NK-92 (cell line): Measurements from ENCODE around the gene SUPT3H.
"Not testable (repeated sequence)": the region's sequence is repeated elsewhere in the genome, so short reads cannot be mapped to it uniquely, and the experiment has no call there.

Experiments
- DNase-seq: peaks from one replicate; lab custom pipeline; 2025; ENCODE audit not compliant: unreplicated experiment; lab: John Stamatoyannopoulos, UW

Gene SUPT3H

DNA sequence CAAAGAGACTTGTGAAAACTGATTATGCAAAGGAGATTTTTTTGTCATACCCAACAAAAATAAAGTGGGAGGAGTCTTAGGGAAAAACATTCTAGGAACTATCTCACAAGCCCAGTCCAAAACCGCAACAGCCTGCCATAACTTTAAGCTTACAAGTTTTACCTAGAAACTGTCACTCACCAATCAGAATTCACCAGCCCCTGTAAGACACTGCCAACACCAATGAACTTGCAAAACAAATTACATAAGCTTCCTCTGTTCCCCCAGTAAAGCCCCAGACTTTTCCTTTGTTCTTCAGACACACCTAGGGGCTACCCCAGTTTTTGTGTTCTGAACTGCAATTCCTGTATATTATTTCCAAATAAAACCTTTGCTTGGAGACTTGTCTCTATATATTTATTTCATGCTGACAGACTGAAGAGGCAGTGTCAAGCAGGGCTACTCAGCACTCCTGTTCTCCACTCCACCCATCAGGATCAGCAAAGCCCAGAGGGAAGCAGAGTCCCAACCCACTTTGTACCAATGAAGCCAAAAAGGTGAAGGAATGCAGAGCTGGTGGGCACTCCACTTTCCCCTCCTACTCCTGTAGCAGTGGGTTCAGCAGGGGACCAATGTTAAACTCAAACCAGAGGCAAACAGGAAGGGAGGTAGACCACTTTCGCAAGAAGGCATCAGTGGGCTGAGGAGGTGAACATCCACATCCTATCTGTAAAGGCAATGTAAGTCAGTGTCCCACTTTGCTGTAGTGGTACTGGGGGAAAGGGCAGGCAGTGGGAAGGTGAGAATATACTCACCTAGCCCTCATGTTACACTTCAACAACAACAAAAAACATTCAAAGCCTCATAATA is 192.1 kb downstream of the SUPT3H start:
- no peak for DNase-seq

DNA sequence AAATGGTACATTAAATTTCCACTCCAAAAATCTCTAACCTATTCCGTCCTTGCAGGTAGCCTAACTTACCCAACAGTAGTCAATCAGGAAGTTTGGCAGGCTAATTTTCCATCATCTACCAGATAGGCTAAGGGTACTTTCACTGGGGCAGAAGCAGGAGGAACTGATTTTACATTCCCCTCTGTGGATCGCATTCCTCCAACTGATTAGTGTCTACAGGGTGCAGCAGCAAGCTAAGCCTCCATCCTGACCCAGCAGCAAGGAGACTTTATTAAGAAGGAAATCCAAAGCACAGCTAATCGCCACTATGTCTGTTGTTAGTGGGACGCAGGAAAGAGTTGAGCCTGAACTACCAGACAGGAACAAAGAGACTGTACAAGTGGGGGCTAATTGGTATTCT is 192.8 kb downstream of the SUPT3H start:
- DNase-seq: no peak

DNA sequence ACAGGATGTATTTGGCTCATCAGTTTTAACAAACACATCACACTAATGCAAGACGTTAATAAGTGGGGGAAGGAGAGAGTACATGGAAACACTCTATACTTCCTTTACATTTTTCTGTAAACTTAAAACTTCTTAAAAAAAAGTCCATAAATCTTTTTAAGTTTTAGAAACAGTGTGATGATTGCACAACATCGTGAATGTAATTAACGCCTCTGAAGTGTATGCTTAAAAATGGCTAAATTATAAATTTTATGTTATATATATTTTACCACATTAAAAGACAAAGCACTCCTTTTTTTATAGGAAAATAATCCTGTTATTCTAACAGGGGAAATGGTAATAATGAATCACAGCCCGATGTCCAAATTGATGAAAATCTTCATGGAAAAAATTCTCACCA is 193.7 kb downstream of the SUPT3H start:
- DNase-seq: no peak

DNA sequence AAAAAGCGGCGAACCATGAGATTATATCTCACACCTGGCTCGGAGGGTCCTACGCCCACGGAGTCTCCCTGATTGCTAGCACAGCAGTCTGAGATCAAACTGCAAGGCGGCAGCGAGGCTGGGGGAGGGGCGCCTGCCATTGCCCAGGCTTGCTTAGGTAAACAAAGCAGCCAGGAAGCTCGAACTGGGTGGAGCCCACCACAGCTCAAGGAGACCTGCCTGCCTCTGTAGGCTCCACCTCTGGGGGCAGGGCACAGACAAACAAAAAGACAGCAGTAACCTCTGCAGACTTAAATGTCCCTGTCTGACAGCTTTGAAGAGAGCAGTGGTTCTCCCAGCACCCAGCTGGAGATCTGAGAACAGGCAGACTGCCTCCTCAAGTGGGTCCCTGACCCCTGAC is 201.4 kb downstream of the SUPT3H start:
- DNase-seq: not testable (repeated sequence)

GRCh38 chr6:45175272-45175671 is 202.5 kb downstream of the SUPT3H start:
- no peak for DNase-seq

DNA sequence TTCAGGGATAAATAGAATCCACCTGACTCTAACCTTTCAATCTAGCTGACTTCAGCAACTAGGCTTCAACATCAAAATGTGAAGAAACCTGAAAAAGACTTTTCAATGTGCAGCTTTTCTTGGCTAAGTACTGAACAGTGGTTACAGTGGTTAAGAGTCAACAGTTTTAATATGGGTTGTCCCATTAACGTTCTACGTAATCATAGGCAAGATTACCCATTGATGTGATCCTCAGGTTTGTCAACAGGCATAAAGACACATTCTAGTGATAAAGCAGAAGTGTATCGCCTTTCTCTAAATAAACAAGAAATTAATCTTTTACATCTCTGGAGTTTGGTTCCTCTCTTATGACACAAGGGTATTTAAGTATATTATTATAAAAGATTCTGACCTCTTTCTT is 203.7 kb downstream of the SUPT3H start:
- no peak for DNase-seq

DNA sequence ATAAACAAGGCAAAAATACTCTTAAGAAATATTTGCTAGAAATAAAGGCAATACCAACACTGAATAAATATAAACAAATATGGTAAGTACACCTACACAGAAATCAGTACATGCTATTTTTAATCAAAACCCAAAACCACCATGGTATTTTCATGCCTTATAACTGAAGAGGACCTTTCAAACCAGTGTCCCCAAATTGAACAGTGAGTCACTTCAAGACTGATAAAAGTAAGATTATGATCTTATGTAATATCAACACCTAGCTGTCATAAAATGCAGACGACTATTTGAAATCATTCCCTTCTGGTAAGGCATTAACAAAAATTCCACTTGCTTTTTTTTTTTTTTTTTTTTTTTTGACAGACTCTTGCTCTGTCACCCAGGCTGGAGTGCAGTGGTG is 206.4 kb downstream of the SUPT3H start:
- DNase-seq: no peak

DNA sequence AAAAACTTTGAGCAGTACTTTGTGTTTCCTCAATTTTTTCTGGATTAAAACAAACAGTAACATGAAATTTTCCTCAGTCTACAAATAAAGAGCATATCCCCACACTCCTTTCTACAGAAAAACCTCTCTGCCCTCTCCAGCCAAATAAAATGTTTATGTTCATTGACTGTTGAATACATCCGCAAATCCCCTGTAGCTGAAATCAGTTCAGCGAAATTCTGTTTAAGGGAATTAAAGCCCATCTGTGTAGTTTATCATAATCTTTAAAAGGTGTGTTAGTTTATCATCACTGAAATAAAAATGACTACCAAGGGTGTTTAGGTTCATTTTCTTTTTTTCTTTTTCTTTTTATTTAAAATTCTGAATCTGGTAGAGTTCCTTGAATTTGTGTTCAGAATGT is 207.4 kb downstream of the SUPT3H start:
- DNase-seq: no peak

- no peak for DNase-seq
Observed at GRCh38 chr6:45169815-45170214, 207.9 kb downstream of the SUPT3H start.

DNA sequence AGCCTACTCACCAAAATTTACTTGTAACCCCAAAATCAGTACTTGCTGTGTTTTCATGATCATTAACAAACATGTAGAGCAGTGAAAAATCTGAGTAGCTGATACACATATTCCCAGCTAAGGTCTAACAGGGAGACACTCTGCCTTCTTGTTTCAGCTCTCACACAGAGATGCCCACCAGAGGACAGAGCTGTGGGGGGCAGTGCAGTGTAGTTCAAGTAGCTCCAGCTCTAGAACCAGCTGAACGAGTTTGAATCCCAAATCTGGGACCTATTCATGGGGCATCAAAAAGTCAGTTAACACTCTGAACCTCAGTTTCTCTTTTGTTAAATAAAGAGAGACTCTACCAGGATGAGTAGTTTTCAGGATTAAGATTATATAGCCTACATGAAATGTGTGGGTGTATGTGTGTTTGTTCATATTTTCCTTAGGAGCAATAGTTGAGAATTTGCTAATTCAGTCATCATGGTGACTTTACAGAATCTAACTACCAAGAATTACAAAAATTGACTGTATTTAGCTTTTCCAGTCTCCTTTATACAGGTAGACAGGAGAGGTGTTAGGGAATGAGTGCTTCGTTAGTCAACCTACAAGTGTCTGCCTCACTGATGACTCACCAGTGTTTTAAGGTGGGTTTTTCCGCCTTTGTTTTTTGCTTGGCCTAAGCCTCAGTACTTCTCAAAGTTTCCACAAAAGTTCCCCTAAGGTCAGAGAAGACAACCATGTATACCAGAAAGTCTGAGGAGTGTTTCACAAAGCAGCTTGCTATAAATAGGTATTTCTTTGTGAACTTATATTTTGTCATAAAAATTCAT is 213.6 kb downstream of the SUPT3H start:
- no peak for DNase-seq

DNA sequence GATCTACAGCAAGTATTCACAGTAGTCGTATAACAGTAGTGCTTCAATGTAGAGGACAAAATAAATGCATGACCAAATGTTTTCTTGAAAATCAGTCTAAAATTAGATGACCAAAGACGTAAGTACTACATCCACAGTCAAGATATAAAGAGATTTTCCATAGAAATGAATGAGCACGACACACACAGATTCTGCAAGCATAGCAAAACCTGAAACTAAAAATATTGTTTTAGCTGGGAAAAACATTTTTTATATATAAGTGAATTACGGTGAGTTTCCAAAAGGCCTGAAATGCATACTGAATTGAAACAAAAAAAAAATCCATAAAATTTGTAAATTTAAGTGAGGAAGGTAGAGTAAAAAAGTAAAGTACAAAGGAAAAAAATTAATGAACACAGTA is 217.4 kb downstream of the SUPT3H start:
- DNase-seq: no peak

DNA sequence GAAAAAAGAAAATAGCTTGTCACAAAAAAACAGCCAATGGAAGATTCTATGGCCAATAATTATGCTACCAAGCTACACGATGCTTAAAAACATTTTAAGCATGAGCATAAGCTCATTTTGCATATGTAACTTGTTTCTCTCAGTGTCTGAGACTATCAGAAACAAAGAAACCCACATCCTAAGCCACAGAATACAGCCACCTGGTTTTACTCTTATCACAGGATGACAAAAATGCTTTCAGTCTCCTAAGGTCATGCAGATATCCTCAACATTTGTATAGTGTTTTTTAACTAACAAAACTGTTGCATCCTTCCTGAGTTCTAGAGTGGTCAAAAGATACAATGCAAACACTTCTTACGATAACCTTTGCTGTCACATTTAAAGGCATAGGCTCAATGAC is 221.7 kb downstream of the SUPT3H start:
- no peak for DNase-seq

DNA sequence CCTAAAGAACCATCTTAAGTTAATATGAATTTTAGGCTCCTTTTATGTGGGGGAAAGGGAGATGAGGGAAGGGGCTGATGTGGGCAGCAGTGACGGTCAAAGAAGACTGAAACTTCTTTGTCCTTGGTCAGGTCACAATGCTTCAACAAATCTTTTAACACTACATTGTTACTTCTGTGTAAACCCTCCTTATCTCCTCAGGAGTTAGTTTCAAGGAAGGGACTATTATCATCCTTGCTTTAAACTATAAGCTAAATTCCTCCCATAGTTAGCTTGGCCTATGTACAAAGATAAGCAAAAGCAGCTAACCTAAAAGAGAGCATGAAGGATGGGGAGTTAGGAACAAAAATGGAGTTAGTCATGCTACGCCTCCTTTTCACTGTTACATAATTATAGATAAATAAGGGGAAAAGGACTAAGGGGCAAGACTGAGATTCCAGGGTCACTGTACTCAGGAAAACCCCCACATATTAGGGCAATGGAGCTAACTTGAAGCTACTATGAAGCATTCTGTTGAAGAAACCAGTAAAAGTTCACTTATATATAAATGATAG is 222.3 kb downstream of the SUPT3H start:
- no peak for DNase-seq

GRCh38 chr6:45154679-45155078 is 223.1 kb downstream of the SUPT3H start:
- DNase-seq: no peak

- no peak for DNase-seq
Observed at GRCh38 chr6:45148711-45149341, 228.9 kb downstream of the SUPT3H start.

DNA sequence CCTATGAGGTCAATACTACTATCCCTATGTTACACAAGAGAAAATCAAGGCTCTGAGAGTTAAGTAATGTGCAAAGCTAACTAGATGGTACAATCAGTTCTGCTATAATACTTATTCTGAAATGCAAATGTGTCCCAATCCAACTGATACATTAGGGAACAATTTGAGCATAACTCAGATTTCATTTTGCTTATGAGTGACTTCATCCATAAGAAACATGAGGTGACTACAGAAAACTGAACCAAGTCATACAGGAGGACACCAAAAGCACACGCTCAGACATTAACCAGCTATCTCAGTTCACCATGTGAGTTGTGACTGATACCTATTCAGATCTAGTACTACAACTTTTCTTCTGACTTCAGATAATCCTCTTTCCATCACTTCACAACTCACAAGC is 229.5 kb downstream of the SUPT3H start:
- no peak for DNase-seq

DNA sequence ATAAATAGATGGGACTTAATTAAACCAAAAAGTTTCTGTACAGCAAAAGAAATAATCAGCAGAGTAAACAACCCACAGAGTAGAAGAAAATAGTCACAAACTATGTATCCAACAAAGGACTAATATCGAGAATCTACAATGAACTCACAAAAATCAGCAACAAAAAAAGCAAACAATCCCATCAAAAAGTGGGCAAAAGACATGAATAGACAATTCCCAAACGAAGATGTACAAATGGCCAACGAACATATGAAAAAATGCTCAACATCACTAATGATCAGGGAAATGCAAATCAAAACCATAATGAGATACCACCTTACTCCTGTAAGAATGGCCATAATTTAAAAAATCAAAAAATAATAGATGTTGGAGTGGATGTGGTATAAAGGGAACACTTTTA is 232.1 kb downstream of the SUPT3H start:
- not testable (repeated sequence) for DNase-seq

DNA sequence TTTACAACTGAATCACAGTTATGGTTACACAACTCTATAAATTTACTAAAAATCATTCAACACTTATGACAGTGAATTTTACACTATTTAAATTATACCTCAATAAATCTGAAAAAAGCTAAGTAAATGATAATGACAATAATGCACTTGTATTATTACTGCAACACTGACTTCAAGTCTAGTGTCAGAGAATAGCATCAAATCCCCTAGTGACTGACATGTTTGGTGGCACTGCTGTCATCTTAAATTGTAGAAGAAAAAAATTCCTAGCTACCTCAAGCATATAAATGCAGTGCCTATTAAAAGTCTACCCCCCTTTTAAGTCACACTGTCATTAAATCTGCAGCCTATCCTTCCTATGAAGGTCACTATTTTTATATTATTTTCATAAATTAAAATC is 239.0 kb downstream of the SUPT3H start:
- no peak for DNase-seq

GRCh38 chr6:45136495-45136894 is 241.2 kb downstream of the SUPT3H start:
- no peak for DNase-seq

DNA sequence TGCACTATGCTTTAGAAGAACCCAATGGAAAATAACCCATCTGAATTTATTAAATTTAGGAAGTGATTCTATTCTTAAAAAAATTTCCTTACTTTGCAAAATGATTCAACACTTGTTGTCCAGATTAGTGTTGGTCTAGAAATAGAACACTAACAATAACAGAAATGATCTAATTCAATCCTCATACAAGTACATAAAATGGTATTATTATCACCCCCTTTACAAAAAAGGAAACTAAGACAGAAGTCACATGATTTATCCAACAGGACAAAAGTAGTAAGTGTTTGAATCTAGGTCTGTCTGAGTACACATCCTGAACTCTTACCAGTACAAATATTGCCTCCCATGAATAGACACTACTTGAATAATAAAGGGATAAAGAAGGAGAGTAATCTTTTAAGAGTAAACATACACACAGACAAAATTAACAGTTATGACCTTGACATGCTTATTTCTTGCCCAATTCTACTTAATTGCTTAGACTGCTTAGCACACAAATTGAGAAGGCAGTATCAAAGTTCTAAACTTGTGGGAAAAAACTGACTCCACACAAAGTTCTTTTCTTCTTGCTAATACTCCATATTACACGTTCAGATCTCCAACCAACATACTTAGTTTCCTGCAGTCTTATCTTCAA is 245.0 kb downstream of the SUPT3H start:
- no peak for DNase-seq

DNA sequence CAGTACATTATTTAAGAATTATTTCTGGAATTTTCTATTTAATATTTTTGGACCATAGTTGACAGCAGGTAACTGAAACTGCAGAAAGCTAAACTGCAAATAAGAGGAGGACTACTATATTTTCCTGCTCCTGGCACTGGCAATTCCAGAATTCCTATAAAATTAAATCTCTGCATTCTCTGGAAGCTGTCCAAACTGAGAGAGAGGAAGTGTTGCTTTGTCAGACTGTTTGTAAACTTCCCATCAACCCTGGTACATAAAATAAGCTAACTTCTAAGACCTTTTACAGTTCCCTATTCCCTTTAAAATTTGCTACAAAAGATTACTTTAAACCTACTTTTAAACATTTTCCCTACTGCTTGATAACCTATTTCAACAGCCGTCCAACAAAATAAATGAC is 245.7 kb downstream of the SUPT3H start:
- no peak for DNase-seq
